K562 (cell line): Measurements from ENCODE around the gene DYNC1H1. TPM values are rescaled to one million over a fixed set of nuclear protein-coding genes. Genes with fewer than 3 reads are reported as not detected.

Experiments used
- ATAC-seq: fragments of 200-7000 bp; cut with Tn5 transposase; 3 replicates; pipeline ENCODE4 v1.9.1; 2020; ENCODE audit warnings: moderate library complexity
- BruUV-seq: library from RNA; stranded (reverse); fragments of 400-500 nt; replicated peaks from 2 replicates; lab custom pipeline; 2021; lab: Mats Ljungman, UMichigan
- CTCF ChIA-PET: fragments of 300-600 bp; formaldehyde crosslinking; extraction: SDS; loops from one replicate; lab custom pipeline; 2021; ENCODE audit warnings: low intra/inter-chr PET ratio; lab: Yijun Ruan, JAX
- POLR2A ChIA-PET: fragments of 300-600, 350-650 bp; sonication (Branson Sonifier 250); formaldehyde crosslinking; extraction: SDS; loops from one replicate; lab custom pipeline; 2021; ENCODE audit warnings: antibody characterized with exemption, inconsistent platforms; lab: Yijun Ruan, JAX
- DNase-seq, 4 experiments: peaks; one replicate each; pipeline versions ENCODE4 v3.0.0 to v3.0.0-alpha.2; 2011 to 2018; ENCODE audit warnings: low spot score in 3 of 4, mixed read lengths in 3 of 4; ENCODE audit errors: extremely low read depth in 1 of 4
- FAIRE-seq: peaks from 2 replicates; lab custom pipeline; 2011; peaks lifted over from hg19 to GRCh38; lab: Jason Lieb, UNC
- H2AFZ ChIP-seq: 2 replicates; pipeline ENCODE4 v1.6.0; 2011; ENCODE audit warnings: low read depth, low read length, control low read depth, inconsistent platforms
- H3K27ac ChIP-seq: fragments of 200-600 bp; 3 replicates; pipeline ENCODE4 v1.8.0; 2011; ENCODE audit warnings: low read depth, mild to moderate bottlenecking, control low read depth, inconsistent platforms, low read length, moderate library complexity, mixed read lengths; ENCODE audit errors: extremely low read depth
- H3K27me3 ChIP-seq, 2 experiments: fragments of 300-600 bp in 1 of 2; 2 replicates in 1 of 2; 3 replicates in 1 of 2; pipeline versions ENCODE4 v1.6.0 to v1.8.0; 2011; ENCODE audit warnings: inconsistent platforms in 2 of 2, low read length in 2 of 2, mild to moderate bottlenecking in 1 of 2, mixed read lengths in 1 of 2, moderate library complexity in 1 of 2; ENCODE audit not compliant: control insufficient read depth in 2 of 2, insufficient read depth in 2 of 2
- H3K36me3 ChIP-seq: fragments of 300-600 bp; 3 replicates; pipeline ENCODE4 v1.8.0; 2011; ENCODE audit warnings: mild to moderate bottlenecking, low read length, inconsistent platforms; ENCODE audit not compliant: control insufficient read depth, insufficient read depth
- H3K4me1 ChIP-seq, 2 experiments: fragments of 200-600 bp in 1 of 2; replicated peaks in 1 of 2; 2 replicates in 1 of 2; 3 replicates in 1 of 2; pipeline versions ENCODE4 v1.5.1 to v1.8.0; 2011; ENCODE audit warnings: inconsistent platforms in 2 of 2, low read length in 2 of 2, mild to moderate bottlenecking in 1 of 2, mixed read lengths in 1 of 2, moderate library complexity in 1 of 2; ENCODE audit not compliant: control insufficient read depth in 2 of 2, insufficient read depth in 2 of 2
- H3K4me2 ChIP-seq: 2 replicates; pipeline ENCODE4 v1.6.1; 2011; ENCODE audit warnings: low read length, control low read depth, inconsistent platforms, mixed read lengths; ENCODE audit not compliant: insufficient read depth
- H3K4me3 ChIP-seq: fragments of 200-600 bp; sonication (generic), shearing (Covaris generic); 2 replicates; pipeline ENCODE4 v1.5.1; 2016; ENCODE audit warnings: control low read depth, inconsistent platforms
- H3K79me2 ChIP-seq: fragments of 200-600 bp; 3 replicates; pipeline ENCODE4 v1.8.0; 2011; ENCODE audit warnings: low read length, inconsistent platforms; ENCODE audit not compliant: control insufficient read depth, insufficient read depth
- H3K9ac ChIP-seq, 2 experiments: 2 replicates each; pipeline versions ENCODE4 v1.6.0 to v1.6.1; 2011; ENCODE audit warnings: low read depth in 2 of 2, low read length in 2 of 2, control low read depth in 1 of 2, inconsistent platforms in 1 of 2, mild to moderate bottlenecking in 1 of 2, mixed read lengths in 1 of 2; ENCODE audit not compliant: insufficient read depth in 1 of 2
- H3K9me1 ChIP-seq: one replicate; pipeline ENCODE4 v1.6.0; 2011; ENCODE audit warnings: inconsistent platforms, mild to moderate bottlenecking, low read length, moderate library complexity; ENCODE audit not compliant: control insufficient read depth, insufficient read depth
- H3K9me3 ChIP-seq: replicated peaks from 2 replicates; pipeline ENCODE4 v1.5.1; 2011; ENCODE audit warnings: low read depth, low read length, inconsistent platforms; ENCODE audit not compliant: control insufficient read depth, insufficient read depth
- H4K20me1 ChIP-seq: replicated peaks from 2 replicates; pipeline ENCODE4 v1.6.1; 2011; ENCODE audit warnings: low read length, inconsistent platforms, mixed read lengths; ENCODE audit not compliant: control insufficient read depth, insufficient read depth
- ARID2 ChIP-seq: fragments of 450-650 bp; IDR thresholded peaks from 2 replicates; pipeline ENCODE4 v1.6.1; 2017; ENCODE audit warnings: antibody characterized with exemption, mild to moderate bottlenecking
- DMBX1 ChIP-seq: fragments of 250-450 bp; sonication (Bioruptor Pico); IDR thresholded peaks from 2 replicates; pipeline ENCODE4 v1.8.0; 2022; ENCODE audit warnings: inconsistent platforms, mild to moderate bottlenecking, moderate library complexity, borderline replicate concordance
- DNMT1 ChIP-seq: fragments of 450-650 bp; IDR thresholded peaks from 2 replicates; pipeline ENCODE4 v1.6.1; 2016; ENCODE audit warnings: antibody characterized with exemption, mild to moderate bottlenecking
- HOXB6 ChIP-seq: fragments of 250-450 bp; sonication (Bioruptor Pico); IDR thresholded peaks from 2 replicates; pipeline ENCODE4 v1.5.1; 2022; ENCODE audit warnings: mild to moderate bottlenecking, borderline replicate concordance
- MAX ChIP-seq: sonication (generic); formaldehyde crosslinking; IDR thresholded peaks from 2 replicates; pipeline ENCODE4 v1.9.0; 2022; ENCODE audit warnings: mild to moderate bottlenecking, missing genetic modification reagents
- MED1 ChIP-seq: sonication (generic); formaldehyde crosslinking; IDR thresholded peaks from 2 replicates; pipeline ENCODE4 v1.8.1; 2023; ENCODE audit warnings: missing genetic modification reagents, borderline replicate concordance
- MTA1 ChIP-seq: fragments of 450-650 bp; IDR thresholded peaks from 2 replicates; pipeline ENCODE4 v1.6.1; 2017; ENCODE audit warnings: borderline replicate concordance
- MXI1 ChIP-seq: IDR thresholded peaks from 2 replicates; pipeline ENCODE4 v1.6.1; 2011; ENCODE audit warnings: low read depth, mild to moderate bottlenecking, improper control_type of control experiment, low read length
- NCOA1 ChIP-seq: fragments of 450-650 bp; IDR thresholded peaks from 2 replicates; pipeline ENCODE4 v1.6.1; 2016; ENCODE audit warnings: low read depth
- NCOA2 ChIP-seq, 2 experiments: fragments of 450-650 bp; IDR thresholded peaks; 2 replicates each; pipeline ENCODE4 v1.6.1; 2018; ENCODE audit warnings: mild to moderate bottlenecking in 2 of 2, moderate library complexity in 1 of 2; ENCODE audit not compliant: partially characterized antibody in 2 of 2
- NUFIP1 ChIP-seq: fragments of 450-650 bp; IDR thresholded peaks from 2 replicates; pipeline ENCODE4 v1.6.1; 2018; ENCODE audit not compliant: partially characterized antibody
- PKNOX1 ChIP-seq: fragments of 450-650 bp; IDR thresholded peaks from 2 replicates; pipeline ENCODE4 v1.6.1; 2016
- PTRF ChIP-seq: fragments of 450-650 bp; IDR thresholded peaks from 2 replicates; pipeline ENCODE4 v1.6.1; 2016; ENCODE audit warnings: mild to moderate bottlenecking, missing genetic modification characterization, missing compliant biosample characterization
- RBM17 ChIP-seq: fragments of 200-400 bp; formaldehyde crosslinking; IDR thresholded peaks from 2 replicates; pipeline ENCODE4 v1.6.1; 2017; ENCODE audit warnings: low read depth, mild to moderate bottlenecking, low read length, borderline replicate concordance
- SMAD2 ChIP-seq: fragments of 150-350 bp; IDR thresholded peaks from 2 replicates; pipeline ENCODE4 v1.6.1; 2014; ENCODE audit warnings: low read depth, mild to moderate bottlenecking, low read length
- SMC3 ChIP-seq: conservative IDR thresholded peaks from 2 replicates; pipeline ENCODE4 v1.6.1; 2011; ENCODE audit warnings: low read depth, low read length, improper control_type of control experiment; ENCODE audit not compliant: insufficient read depth
- ZNF584 ChIP-seq: fragments of 200-800 bp; sonication (Bioruptor generic); IDR thresholded peaks from 2 replicates; pipeline ENCODE4 v1.6.1; 2016; ENCODE audit warnings: low read depth, mild to moderate bottlenecking, missing genetic modification characterization, missing compliant biosample characterization
- WGBS: fragments of 100-300 bp; shearing (Covaris generic); methylation state at CpG from one replicate; pipeline ENCODE4 v1.1.6; 2016; ENCODE audit warnings: low coverage, mixed read lengths; ENCODE audit not compliant: insufficient coverage; ENCODE audit errors: missing lambda C conversion rate; 5-methylcytosine and 5-hydroxymethylcytosine counted together
- in situ Hi-C: fragments of 300-500 bp; cut with MboI; formaldehyde crosslinking; loops from 4 replicates; pipeline ENCODE4 v1.15.0; 2018; ENCODE audit warnings: inconsistent platforms, mixed read lengths
- intact Hi-C: fragments of 100-400 bp; cut with micrococcal nuclease; formaldehyde crosslinking; loops from 2 replicates; pipeline ENCODE4 v1.14.2; 2022
- polyA plus RNA-seq, 8 experiments: library from polyadenylated mRNA; depleted of rRNA in 4 of 8; stranded (reverse) in 5 of 8; unstranded in 3 of 8; fragments of >200 nt; fragmentation: Nextera tagmentation in 2 of 8; fragmentation: Illumina TruSeq in 1 of 8; extraction: Ambion mirVana in 2 of 8; extraction: Trizol in 1 of 8; gene quantifications; 2 replicates each; pipeline versions ENCODE4 v1.2.1 to v1.2.3, GENCODE V29; 2011 to 2014; ENCODE audit warnings: inconsistent platforms in 1 of 8, missing spikeins in 1 of 8
- total RNA-seq, 7 experiments: library from RNA; depleted of rRNA in 6 of 7; stranded (reverse); fragments of >200 nt in 6 of 7; fragmentation: Illumina TruSeq in 2 of 7; extraction: Trizol in 2 of 7; gene quantifications; 2 replicates each; pipeline versions ENCODE4 v1.2.1 to v1.2.3, GENCODE V29; 2011 to 2021; ENCODE audit warnings: low replicate concordance in 1 of 7

The DYNC1H1 gene
- total and polyA plus RNA-seq, 9 of the 15 experiments (the other 6 are each of a cell fraction or from before 2014, with no cell fraction given), result 31.9 to 335 (median 115) TPM

- TF ChIP-seq NCOA2 (IDR thresholded peaks at IDR 0.05; ENCODE audit: partially characterized antibody in 2 of 2) (no peak), ARID2 (no peak), PTRF (tag) (no peak), DNMT1 (no peak)
- TF ChIP-seq, all 486 proteins: peak for 0
These were observed 79.1 kb downstream of the DYNC1H1 start (continued) for GRCh38 chr14:102043251-102044025.

- Histone ChIP-seq H3K9ac (0 out of 4 replicates have a peak overlapping the region, but pooled peaks of 1 of the 2 experiments have one; percentile 17), H3K27ac (no peak overlapping the region), H3K36me3 (peaks cover 82% of the 10 kb centered on the region), H3K9me3 (no peaks in the 10 kb centered on the region), H3K9me1 (no peaks in the 10 kb centered on the region), H3K4me1 (peaks cover 0 to 11% of the 10 kb centered on the region in 2 experiments; a peak in 2 of 5 replicates), H3K79me2 (no peaks in the 10 kb centered on the region), H2AFZ (no peak overlapping the region), H4K20me1 (no peaks in the 10 kb centered on the region), H3K27me3 (no peaks in the 10 kb centered on the region), H3K4me3 (no peak overlapping the region), H3K4me2 (no peak overlapping the region)
- DNase-seq (no peak), ATAC-seq (no peak), FAIRE-seq (no peak)
- CTCF ChIA-PET, result no interaction called here
- POLR2A ChIA-PET, result interaction anchor here (1.4 kb wide), 1 partner anchor 14 kb away, joined by 3 read pairs; no protein-coding TSS in a partner anchor
- WGBS, result 79% methylated on average over 5 of the region's 13 CpGs
- intact Hi-C loops (no loop called here), in situ Hi-C loops (no loop called here)
- BruUV-seq, result no TSS peak
- TF ChIP-seq SMC3 (no peak), MTA1 (no peak), NUFIP1 (no peak), MED1 (CRISPR knock-in tag) (no peak), RBM17 (no peak), MAX (no peak), DMBX1 (CRISPR knock-in tag) (no peak), NCOA1 (no peak), ZNF584 (no peak), SMAD2 (no peak), HOXB6 (CRISPR knock-in tag) (no peak), MXI1 (no peak), PKNOX1 (no peak)
These were observed 80.2 kb downstream of the DYNC1H1 start for GRCh38 chr14:102044566-102044965.
